Karpas-422 (cell line): ENCODE measurements around the gene FTCD. TPM values are rescaled to one million over a fixed set of nuclear protein-coding genes. Genes with fewer than 3 reads are reported as not detected.

Source experiments
- DNase-seq: peaks from one replicate; pipeline ENCODE4 v3.0.0-alpha.2; 2015
- H2AFZ ChIP-seq: fragments of 200-600 bp; sonication (generic); 2 replicates; pipeline ENCODE4 v1.6.1; 2014; ENCODE audit warnings: antibody characterized with exemption, low read length, mixed read lengths
- H3K27ac ChIP-seq: fragments of 200-600 bp; sonication (generic); 2 replicates; pipeline ENCODE4 v1.5.1; 2014; ENCODE audit warnings: mild to moderate bottlenecking, low read length, moderate library complexity
- H3K27me3 ChIP-seq: fragments of 200-600 bp; sonication (generic); 2 replicates; pipeline ENCODE4 v1.6.1; 2014; ENCODE audit warnings: low read length, mixed read lengths
- H3K36me3 ChIP-seq: fragments of 200-600 bp; sonication (generic); 2 replicates; pipeline ENCODE4 v1.6.1; 2014; ENCODE audit warnings: low read length, mixed read lengths; ENCODE audit not compliant: insufficient read depth
- H3K4me1 ChIP-seq: fragments of 200-600 bp; sonication (generic); 2 replicates; pipeline ENCODE4 v1.6.1; 2014; ENCODE audit warnings: mild to moderate bottlenecking, low read length, mixed read lengths
- H3K4me2 ChIP-seq: fragments of 200-600 bp; sonication (generic); 2 replicates; pipeline ENCODE4 v1.6.1; 2014; ENCODE audit warnings: low read length, low read depth, mild to moderate bottlenecking; ENCODE audit not compliant: poor library complexity, severe bottlenecking
- H3K4me3 ChIP-seq: fragments of 200-600 bp; sonication (generic); 2 replicates; pipeline ENCODE4 v1.5.1; 2014; ENCODE audit warnings: mild to moderate bottlenecking, antibody characterized with exemption, low read length, mixed read lengths
- H3K79me2 ChIP-seq: fragments of 200-600 bp; sonication (generic); 2 replicates; pipeline ENCODE4 v1.6.1; 2014; ENCODE audit warnings: mild to moderate bottlenecking, low read length, mixed read lengths
- H3K9ac ChIP-seq: fragments of 200-600 bp; sonication (generic); 2 replicates; pipeline ENCODE4 v1.6.0; 2014; ENCODE audit warnings: low read length
- H3K9me2 ChIP-seq: fragments of 200-600 bp; sonication (generic), shearing (Covaris generic); replicated peaks from 2 replicates; pipeline ENCODE4 v1.6.0; 2014; ENCODE audit warnings: mild to moderate bottlenecking, low read length, moderate library complexity; ENCODE audit not compliant: insufficient read depth
- H3K9me3 ChIP-seq: fragments of 300-700, 200-600 bp; sonication (generic); 2 replicates; pipeline ENCODE4 v1.6.1; 2014; ENCODE audit warnings: low read length, mixed read lengths
- H4K20me1 ChIP-seq: fragments of 200-600 bp; sonication (generic); 2 replicates; pipeline ENCODE4 v1.6.1; 2014; ENCODE audit warnings: mild to moderate bottlenecking, antibody characterized with exemption, low read length, low read depth; ENCODE audit not compliant: insufficient read depth
- total RNA-seq: library from RNA; depleted of rRNA; stranded (reverse); fragments of >200 nt; shearing (Covaris generic); gene quantifications from 2 replicates; pipeline ENCODE4 v1.2.3, GENCODE V29; 2014; ENCODE audit warnings: low replicate concordance

FTCD gene
- total RNA-seq, 1 experiment from 2014 or later: not detected

DNA sequence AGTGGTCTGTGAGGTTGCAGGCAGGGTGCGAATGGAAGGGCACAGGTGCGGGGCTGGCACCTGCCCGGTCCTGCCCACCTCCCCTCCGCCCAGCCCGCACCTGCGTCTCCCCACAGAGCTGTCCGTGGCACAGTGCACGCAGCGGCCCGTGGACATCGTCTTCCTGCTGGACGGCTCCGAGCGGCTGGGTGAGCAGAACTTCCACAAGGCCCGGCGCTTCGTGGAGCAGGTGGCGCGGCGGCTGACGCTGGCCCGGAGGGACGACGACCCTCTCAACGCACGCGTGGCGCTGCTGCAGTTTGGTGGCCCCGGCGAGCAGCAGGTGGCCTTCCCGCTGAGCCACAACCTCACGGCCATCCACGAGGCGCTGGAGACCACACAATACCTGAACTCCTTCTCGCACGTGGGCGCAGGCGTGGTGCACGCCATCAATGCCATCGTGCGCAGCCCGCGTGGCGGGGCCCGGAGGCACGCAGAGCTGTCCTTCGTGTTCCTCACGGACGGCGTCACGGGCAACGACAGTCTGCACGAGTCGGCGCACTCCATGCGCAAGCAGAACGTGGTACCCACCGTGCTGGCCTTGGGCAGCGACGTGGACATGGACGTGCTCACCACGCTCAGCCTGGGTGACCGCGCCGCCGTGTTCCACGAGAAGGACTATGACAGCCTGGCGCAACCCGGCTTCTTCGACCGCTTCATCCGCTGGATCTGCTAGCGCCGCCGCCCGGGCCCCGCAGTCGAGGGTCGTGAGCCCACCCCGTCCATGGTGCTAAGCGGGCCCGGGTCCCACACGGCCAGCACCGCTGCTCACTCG lies 23.3 kb downstream of the FTCD start:
- no peak overlapping the region for H3K9ac ChIP-seq
- no peak overlapping the region for H3K4me3 ChIP-seq
- H4K20me1 ChIP-seq: no peaks in the 10 kb centered on the region
- H3K9me3 ChIP-seq: no peaks in the 10 kb centered on the region
- H2AFZ ChIP-seq: no peak overlapping the region
- H3K4me1 ChIP-seq: peaks cover 2% of the 10 kb centered on the region; the same call in 1 of the 2 replicates
- H3K27ac ChIP-seq: no peak overlapping the region
- H3K27me3 ChIP-seq: no peaks in the 10 kb centered on the region
- H3K4me2 ChIP-seq: no peak overlapping the region
- no peaks in the 10 kb centered on the region for H3K36me3 ChIP-seq
- H3K9me2 ChIP-seq: no peaks in the 10 kb centered on the region
- DNase-seq: no peak
- H3K79me2 ChIP-seq: no peaks in the 10 kb centered on the region

DNA sequence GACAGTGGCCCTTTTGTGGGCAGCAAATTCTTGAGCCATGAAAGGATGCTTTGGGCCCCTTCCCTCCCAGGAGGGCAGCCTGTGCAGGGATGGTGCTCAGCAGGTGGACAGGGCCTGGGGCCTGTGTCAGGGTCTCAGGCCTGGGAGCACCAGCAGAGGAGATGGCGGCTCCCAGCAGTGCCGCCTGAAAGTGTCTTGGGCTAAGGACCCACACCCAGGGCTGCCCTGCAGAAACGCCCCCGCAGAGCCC lies 23.9 kb downstream of the FTCD start:
- H3K9me3 ChIP-seq: no peaks in the 10 kb centered on the region
- H4K20me1 ChIP-seq: no peaks in the 10 kb centered on the region
- H3K79me2 ChIP-seq: no peaks in the 10 kb centered on the region
- H3K27ac ChIP-seq: no peak overlapping the region
- no peak overlapping the region for H3K4me3 ChIP-seq
- H3K9ac ChIP-seq: no peak overlapping the region
- H3K9me2 ChIP-seq: no peaks in the 10 kb centered on the region
- no peaks in the 10 kb centered on the region for H3K27me3 ChIP-seq
- peaks cover 4% of the 10 kb centered on the region; the same call in 1 of the 2 replicates for H3K4me1 ChIP-seq
- no peak overlapping the region for H3K4me2 ChIP-seq
- H3K36me3 ChIP-seq: no peaks in the 10 kb centered on the region
- H2AFZ ChIP-seq: no peak overlapping the region
- no peak for DNase-seq

DNA sequence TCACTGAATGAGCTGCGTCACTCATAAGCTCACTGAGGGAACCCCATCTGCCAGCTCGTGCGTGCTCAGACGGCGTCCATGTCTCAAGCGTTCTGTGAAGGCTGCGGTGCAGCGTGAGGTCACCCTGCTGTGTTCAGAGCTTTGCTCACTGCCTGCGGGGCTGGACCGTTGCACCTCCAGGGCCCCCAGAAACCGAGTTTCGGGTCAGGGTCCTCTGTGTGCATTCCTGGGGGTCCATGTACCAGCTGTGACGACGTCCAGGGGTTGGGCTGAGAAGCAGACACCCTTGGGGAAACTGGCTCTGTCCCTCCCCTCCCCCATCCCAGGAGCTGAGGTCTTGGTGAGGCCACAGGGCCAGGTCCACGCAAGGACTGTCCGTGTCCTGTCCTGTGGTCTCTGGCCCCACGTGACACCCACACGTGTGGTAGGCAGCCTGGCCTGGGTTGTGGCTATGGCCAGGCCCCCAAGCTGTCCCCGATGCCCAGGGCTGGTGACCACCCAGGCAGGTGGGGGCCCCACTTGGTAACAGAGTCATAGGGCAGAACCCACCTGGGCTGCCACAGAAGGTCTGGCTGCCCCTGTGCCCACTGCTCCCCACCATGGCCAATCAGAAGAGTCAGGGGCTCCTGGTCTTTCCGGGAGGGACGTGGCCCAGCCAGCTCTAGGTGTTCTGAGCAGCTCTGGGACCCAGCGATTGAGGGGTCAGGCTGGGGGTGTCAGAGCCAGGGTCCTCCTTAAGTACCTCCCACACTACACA lies 24.4 kb downstream of the FTCD start:
- Histone ChIP-seq H2AFZ (no peak overlapping the region), H3K79me2 (no peaks in the 10 kb centered on the region), H4K20me1 (no peaks in the 10 kb centered on the region), H3K4me3 (no peak overlapping the region), H3K27ac (no peak overlapping the region), H3K9me2 (no peaks in the 10 kb centered on the region), H3K27me3 (no peaks in the 10 kb centered on the region), H3K9me3 (no peaks in the 10 kb centered on the region), H3K4me2 (no peak overlapping the region), H3K4me1 (peaks cover 4% of the 10 kb centered on the region; the same call in 1 of the 2 replicates), H3K36me3 (no peaks in the 10 kb centered on the region), H3K9ac (no peak overlapping the region)
- DNase-seq: no peak

DNA sequence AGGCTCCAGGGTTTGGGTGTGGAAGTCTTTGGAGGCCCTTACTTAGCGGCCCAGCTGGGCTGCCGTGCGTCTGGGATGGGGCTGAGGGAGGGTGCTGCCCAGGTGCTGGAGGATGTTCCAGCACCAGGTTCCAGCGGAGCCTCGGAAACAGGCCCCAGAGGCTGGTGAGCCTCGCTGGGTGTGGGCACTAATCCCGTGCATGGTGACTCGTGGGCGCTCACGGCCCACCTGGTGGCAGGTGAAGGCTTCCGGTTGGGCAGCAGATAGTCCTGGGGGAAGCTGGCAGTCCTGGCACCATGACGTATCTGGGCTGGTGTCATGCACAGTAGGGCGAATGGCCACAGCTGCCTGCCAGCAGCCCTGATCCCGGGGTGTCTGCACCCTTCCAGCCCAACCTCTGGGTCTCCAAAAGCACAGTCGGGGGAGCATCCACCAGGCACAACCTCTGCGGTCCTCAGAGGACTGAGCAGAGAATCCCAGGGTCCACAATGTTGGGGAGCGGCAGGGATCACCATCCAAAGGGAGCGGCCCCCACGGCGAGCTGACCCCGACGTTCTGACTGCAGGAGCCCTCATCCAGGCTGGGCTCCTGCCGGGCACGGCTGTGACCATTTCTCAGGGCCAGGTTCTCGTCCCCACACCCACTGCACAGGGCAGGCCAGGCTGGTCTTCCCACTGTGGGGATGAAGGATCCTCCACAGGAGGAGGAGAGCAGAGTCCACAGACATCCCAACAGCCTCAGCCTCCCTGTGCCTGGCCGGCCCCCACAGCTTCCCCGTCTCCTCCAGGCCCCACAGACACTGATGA lies 25.3 kb downstream of the FTCD start:
- no peaks in the 10 kb centered on the region for H3K36me3 ChIP-seq
- DNase-seq: no peak
- no peak overlapping the region for H3K4me2 ChIP-seq
- H3K9ac ChIP-seq: no peak overlapping the region
- H3K27ac ChIP-seq: no peak overlapping the region
- H3K4me3 ChIP-seq: no peak overlapping the region
- no peaks in the 10 kb centered on the region for H3K27me3 ChIP-seq
- H3K4me1 ChIP-seq: peaks cover 4% of the 10 kb centered on the region; the same call in 1 of the 2 replicates
- no peaks in the 10 kb centered on the region for H4K20me1 ChIP-seq
- H3K79me2 ChIP-seq: no peaks in the 10 kb centered on the region
- no peaks in the 10 kb centered on the region for H3K9me2 ChIP-seq
- no peaks in the 10 kb centered on the region for H3K9me3 ChIP-seq
- H2AFZ ChIP-seq: no peak overlapping the region

DNA sequence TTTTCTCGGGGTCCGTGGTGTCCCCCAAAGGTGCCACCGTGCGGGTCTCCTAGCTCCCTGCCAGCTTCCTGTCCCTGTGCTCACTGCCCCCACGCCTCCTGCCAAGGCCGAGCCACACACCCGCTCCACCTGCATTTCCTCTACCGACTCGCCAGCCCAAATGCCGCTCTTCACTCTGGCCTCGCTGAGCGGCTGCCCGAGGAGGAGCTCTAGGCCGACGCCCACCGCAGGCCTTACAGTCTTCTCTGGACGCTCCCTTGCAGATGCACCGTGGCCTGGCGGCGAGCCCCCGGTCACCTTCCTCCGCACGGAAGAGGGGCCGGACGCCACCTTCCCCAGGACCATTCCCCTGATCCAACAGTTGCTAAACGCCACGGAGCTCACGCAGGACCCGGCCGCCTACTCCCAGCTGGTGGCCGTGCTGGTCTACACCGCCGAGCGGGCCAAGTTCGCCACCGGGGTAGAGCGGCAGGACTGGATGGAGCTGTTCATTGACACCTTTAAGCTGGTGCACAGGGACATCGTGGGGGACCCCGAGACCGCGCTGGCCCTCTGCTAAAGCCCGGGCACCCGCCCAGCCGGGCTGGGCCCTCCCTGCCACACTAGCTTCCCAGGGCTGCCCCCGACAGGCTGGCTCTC lies 26.3 kb downstream of the FTCD start:
- Histone ChIP-seq H3K9me3 (no peaks in the 10 kb centered on the region), H2AFZ (no peak overlapping the region), H3K4me1 (peaks cover 4% of the 10 kb centered on the region; the same call in 1 of the 2 replicates), H3K36me3 (no peaks in the 10 kb centered on the region), H3K27ac (no peak overlapping the region), H3K9me2 (no peaks in the 10 kb centered on the region), H4K20me1 (no peaks in the 10 kb centered on the region), H3K4me3 (no peak overlapping the region), H3K4me2 (no peak overlapping the region), H3K27me3 (no peaks in the 10 kb centered on the region), H3K9ac (no peak overlapping the region), H3K79me2 (no peaks in the 10 kb centered on the region)
- DNase-seq: no peak

DNA sequence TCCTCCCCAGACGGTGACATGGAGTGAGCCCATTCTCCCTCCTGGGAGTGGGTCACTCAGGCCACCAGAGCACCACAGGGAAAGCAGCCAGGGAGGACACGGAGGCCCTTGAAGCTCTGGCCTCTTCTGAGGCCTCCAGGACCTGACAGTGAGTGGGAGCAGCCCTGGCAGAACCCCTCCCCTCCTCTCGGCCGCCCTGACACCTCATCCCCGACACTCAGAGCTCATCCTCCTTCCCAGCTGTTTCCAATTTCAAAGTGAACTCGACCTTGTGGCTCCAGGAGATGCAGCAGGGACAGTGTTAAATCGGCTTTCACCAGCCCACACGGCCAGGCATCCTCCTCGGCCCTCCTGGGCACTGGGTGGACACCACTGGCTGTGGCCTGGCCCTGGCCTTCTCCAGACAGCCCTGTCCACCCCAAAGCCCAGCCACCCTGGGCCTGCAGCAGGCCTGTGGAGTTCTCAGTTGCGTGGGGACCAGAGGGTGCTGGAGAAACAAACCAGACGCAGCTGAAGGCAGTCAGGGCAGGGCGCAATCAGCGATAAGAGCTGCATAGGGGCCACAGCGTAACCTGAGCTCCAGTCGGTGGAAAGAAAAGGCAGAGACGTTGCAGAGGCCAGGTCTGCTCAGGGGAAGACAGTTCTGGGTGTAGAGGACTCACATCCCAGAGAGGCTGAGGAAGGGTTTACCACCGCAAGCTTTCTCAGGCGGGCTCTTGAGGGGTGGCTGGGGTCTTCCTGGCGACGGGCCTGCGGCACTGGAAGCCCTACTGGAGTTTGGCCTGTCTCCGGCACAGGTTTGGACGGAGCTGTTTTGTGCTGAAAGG lies 27.1 kb downstream of the FTCD start:
- Histone ChIP-seq H3K4me2 (no peak overlapping the region), H3K9me3 (no peaks in the 10 kb centered on the region), H3K79me2 (no peaks in the 10 kb centered on the region), H3K9ac (no peak overlapping the region), H2AFZ (no peak overlapping the region), H3K27me3 (no peaks in the 10 kb centered on the region), H3K4me3 (no peak overlapping the region), H3K9me2 (no peaks in the 10 kb centered on the region), H3K27ac (no peak overlapping the region), H3K4me1 (peaks cover 4% of the 10 kb centered on the region; the same call in 1 of the 2 replicates), H3K36me3 (no peaks in the 10 kb centered on the region), H4K20me1 (no peaks in the 10 kb centered on the region)
- DNase-seq: no peak

DNA sequence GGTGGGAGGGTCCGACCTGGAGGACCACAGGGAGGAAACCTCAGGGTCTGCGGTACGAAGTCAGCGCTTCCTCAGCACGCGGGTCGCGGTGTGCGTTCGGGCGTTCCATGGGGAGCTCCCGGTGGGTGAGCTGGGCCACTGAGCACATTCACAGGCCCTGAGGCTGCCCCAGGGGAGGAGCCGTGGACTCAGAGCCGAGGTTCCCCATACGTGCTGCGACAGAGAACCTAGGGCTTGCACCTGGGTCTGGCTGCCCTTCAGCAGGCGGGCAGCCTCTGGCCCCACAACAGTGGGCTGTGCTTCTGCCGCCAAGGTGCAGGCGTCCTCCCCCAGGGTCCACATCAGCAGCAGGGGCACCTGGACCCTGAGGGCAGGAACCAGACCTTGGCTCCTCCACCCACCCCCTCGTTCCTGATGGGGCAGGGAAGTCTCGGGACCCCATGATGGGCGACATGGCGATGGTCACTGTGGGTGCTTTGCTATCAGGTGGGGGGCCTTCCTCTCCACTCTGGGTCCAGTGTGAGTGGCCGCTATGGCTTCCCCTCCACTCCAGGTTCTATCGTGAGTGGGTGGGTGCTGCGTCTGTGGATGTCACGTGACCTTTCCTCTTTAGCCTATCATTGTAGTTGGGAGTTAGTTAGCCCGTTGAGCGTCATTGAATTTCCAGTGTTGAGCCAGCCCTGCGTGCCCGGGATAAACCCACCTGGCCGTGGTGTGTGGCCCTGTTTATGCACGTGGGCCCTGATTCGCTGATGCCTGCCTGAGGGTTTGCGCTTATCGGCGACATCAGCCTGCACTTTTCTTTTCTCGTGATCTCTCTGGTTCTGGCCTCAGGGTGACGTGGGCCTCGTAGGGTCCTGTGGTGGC lies 27.9 kb downstream of the FTCD start:
- Histone ChIP-seq H3K27ac (no peak overlapping the region), H3K4me1 (peaks cover 4% of the 10 kb centered on the region; the same call in 1 of the 2 replicates), H3K27me3 (no peaks in the 10 kb centered on the region), H3K4me3 (no peak overlapping the region), H3K9me2 (no peaks in the 10 kb centered on the region), H3K36me3 (no peaks in the 10 kb centered on the region), H3K4me2 (no peak overlapping the region), H2AFZ (no peak overlapping the region), H4K20me1 (no peaks in the 10 kb centered on the region), H3K9me3 (no peaks in the 10 kb centered on the region), H3K79me2 (no peaks in the 10 kb centered on the region), H3K9ac (no peak overlapping the region)
- DNase-seq: no peak
